ENCODE measurements around the gene TMEM170B. TPM values are rescaled to one million over a fixed set of nuclear protein-coding genes. Genes with fewer than 3 reads are reported as not detected.

The TMEM170B gene
- total and polyA plus RNA-seq, 5 donors: 1.8 to 5.7 (median 5.2) TPM

Other genes starting within 250 kb of the TMEM170B start
- under 1 TPM in 2 of 4 donors, not detected in 2; 0.42 to 0.59 TPM for gene ADTRP, start 241.1 kb downstream of the TMEM170B start, total RNA-seq
- gene ADTRP, start 241.1 kb downstream of the TMEM170B start, polyA plus RNA-seq: 0.05 TPM